ENCODE results near the gene CD6.

CD6 gene

DNA sequence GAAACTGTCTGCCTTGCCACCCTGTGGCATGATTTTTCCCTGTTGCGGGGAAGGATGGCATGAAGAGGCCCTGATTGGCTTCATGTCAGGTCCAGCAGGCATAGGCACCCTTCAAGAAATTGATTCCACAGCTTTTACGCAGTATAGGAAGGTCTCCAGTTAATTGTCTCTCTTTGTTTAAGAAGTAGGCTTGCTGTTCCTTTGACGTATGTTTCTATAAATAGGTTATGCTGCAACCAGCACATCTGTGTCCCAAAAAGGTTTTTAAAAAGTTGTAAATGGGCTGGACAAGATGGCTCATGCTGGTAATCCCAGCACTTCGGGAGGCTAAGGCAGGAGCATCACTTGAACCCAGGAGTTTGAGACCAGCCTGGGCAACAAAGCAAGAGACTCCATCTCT lies 62.6 kb downstream of the CD6 start:
- DNase-seq = no peak

DNA sequence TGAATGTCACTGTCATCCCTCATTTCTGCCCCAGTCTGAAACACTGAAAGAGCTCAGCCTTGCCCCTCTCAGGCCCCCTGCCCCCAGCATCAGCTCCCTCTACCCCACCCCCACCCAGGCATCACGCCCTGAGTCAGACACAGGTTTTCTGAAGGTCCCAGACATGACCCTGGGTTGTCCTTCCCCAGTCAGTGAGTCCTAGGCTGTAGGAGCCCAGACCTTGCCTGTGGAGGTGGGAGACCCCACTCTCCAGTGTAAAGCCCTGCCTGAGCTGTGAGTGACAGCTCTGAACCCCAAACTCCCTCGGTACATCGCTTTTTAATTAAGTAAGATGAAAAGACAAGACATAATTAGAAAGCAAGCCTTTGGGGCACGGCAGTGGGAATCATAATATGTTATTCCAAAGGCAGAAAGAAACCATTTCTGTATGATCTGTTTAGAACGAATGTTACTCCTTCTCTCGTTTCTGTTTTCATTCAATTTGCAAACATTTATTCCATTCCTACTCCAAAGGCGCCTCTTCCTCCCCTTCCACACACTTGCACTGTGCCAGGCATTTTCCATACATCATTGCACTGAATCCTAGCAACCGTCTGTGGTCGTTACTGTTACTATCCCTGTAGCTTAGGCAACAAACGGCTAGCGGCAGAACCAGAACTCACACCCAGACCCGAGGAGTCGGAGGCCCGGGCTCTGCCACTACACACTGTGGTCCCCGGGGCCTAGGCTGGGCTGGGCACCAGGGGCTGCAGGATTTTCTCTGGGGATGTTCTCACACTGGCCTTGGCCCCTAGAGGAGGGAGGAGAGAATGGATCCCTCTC lies 63.4 kb downstream of the CD6 start:
- no peak for DNase-seq

DNA sequence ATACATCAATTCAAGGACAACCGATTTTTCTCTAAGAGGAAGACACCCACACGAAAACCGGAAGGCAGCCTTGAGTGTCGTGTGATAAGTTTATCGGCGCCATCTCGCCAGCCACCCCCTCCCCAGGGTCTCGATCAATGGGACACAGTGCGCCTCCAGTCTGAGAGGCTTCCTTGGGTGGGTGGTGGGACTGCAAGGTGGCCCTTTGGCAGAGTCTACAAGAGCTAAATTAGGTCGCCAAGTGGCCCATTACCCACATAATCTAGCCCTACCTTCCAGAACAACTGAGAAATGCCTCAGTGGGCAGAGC lies 64.0 kb downstream of the CD6 start:
- DNase-seq = no peak

DNA sequence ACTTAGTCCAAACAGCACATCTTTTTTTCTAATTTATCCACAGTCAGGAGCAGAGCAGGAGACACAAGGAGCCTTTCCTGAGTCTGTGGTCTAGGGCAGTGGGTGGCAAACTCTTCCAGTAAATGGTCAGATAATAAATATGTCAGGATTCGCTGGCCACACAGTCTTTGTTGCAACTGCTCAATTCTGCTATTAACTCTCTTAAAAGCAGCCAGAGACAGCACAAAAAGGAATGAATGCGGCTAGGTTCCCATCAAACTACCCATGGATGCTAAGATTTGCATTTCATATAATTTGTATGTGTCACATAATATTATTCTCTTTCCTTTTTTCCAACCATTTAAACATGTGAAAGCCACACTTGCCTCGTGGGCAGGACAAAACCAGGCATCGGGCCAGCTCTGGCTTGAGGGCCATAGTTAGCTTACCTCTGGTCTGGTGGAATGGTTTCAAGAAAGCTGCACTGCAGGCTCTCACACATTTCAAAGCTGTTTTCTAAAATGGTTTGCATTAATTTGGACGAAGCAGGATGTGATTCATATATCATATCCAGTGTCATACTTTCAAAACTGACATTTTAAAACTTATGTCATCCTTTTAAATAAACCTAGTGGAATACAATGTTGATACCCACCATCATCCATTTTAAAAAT lies 66.1 kb downstream of the CD6 start:
- no peak for DNase-seq

DNA sequence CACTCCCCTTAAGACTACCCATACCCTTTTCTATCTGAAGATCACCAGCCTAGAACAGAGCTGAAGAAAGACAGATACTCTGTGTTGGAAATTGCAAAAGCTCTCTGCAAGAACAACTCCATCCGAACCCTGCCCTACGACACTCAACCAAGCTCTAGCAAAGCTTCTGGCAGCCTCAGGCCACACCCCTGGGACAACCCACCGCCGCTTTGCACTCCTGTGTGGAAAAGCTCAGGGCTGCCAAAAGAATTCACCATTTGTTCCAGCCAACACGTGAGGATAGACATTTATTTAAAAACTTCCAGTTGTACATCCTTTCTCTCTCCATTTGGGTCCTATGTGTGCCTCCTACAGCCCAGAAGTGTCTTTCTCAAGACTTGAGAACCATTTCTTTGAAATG lies 68.4 kb downstream of the CD6 start:
- DNase-seq = no peak

DNA sequence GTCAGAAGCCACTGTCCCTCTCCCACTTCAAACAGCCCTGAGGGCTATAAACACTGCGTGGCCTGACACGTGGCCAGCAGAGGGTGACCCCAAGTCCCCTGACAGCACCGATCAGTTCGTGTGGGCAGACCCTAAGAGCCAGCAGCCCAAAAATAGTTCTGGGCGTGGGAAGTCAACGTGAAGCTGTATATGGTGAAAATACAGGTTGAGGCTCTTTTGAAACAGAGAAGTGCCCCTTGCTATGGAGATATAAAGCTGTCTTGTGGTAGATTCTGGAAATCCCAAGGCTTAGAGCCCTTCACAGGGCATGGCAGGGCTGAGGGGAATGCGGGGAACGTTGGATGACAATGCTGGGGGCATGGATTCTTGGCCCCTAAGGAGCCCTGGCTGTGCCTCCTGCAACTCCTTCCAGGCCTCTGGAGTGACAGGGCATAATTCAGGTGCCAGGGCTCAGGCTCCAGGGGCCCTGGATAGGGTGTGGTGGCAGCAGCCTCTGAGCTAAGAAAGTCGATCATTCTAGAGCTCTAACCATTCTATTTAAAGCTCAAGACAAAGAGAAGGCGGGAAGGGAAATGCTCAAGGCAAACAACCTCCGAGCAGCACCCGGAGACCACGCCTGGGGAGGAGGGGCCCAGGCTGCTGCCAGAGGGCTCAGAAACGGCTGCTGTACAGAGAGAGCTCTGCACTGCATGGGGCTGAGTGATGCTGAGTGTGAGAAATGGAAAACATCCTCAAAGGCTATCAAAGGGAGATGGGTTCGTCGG lies 70.5 kb downstream of the CD6 start:
- peak; percentile 85 to 94 for DNase-seq

DNA sequence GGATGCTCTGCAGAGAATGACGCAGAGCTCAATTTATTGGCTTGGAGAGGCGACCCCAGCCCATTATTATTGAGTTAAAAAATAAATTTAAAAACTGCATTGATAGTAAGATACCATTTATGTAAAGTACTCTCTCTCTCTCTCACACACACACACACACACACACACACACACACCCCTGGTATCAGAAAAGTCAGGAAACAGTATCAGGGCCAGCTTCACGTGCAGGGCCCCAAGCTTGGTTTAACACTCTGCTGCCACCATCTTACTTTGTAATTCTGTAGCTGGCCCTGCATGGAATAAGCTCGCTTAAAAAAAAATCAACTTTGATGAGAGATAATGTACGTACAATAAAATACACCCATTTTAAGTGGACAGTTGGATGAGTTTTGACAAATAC lies 71.1 kb downstream of the CD6 start:
- DNase-seq = no peak

DNA sequence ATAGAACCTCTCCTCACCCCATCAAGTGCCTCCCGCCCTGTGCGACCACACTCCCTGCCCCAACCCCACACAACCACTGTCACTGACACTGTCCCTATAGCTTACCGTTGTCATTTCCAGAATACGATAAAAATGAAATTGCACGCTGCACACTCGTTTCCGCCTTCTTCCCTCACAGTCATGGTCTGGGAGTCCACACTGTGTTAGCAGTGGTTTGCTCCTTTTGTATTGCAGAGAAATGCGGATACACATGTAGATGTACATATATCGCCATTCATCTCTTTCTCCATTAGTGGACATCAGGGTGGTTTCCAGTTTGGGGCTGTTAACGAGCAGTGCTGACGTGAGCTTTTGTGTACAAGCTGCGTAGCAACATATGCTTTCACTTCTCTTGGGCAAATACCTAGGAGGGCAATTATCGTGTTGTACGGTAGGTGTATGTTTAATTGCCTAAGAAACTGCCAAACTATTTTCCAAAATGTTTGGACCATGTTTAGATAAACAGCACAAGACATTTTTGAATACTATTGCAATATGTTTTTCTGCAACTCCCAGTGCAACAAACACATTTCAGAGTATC lies 71.6 kb downstream of the CD6 start:
- DNase-seq = peak in 1 of 2 experiments; percentile 59

DNA sequence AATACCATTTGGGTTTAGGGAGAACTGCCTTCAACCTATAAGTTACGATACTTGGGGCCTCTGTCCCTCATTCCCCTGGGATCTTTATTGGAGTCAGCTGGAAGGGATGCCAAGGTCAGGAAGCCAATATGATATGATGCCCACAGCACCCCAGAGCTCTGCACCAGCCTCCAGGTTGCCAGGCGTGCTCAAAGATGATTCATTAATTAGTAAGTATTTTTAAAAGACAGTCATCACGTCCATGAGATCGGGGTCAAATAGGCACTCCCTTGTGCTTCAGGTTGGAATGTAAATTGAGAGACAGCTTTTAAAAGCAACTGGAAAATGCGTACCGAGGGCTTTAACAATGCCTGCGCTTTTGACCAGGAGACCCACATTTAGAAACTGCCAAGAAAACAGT lies 73.8 kb downstream of the CD6 start:
- DNase-seq = no peak

DNA sequence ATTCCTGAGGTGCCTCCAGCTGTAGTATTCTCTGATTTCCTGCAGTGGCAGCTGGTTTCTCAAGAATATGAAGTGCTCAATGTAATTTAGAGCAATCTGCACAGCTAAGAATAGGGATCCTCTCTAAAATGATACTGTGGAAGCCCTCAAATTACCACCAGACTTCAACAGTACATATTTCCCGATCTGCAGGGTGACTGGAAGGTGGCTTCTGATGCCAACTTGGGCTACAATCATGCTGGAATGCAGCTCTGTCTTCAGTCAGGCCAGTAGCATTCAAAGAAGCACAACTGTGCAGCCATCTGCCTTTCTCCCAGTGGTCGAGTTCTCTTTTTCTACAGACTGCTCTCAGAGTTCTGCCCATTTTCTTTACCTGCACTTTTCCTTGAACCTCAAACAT lies 75.4 kb downstream of the CD6 start:
- no peak for DNase-seq

DNA sequence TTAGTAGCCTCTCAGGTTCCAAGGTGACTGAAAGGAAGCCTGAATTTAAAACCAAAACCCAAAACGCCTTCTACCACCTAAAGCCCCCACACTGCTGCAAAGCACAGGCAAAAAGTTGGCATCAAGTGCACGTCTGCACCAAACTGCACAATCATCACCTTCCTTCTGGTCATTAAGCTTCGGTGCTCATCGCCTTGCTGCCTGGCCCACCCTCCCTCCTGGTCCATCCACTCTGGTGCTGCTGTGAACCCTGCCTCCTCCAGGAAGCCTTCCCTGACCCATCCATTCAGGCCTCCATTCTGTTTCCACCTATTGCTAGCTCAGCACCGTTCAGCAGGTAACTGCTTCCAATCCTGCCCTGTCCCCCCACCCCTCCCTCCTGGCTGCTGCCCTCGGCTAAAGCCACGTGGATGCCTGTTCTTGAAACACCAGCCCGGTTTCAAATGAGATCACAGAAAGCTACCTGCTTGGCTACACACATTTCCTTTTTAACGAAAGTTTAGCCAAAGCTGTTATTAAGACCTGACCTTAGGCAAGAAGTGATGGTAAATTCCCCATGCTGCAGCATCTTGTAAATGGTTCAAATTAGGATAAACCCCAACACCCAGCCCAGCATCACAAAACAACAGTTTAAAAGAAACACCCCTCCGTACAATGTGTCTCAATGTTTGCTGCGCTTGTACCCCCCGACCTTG lies 77.0 kb downstream of the CD6 start:
- no peak for DNase-seq

DNA sequence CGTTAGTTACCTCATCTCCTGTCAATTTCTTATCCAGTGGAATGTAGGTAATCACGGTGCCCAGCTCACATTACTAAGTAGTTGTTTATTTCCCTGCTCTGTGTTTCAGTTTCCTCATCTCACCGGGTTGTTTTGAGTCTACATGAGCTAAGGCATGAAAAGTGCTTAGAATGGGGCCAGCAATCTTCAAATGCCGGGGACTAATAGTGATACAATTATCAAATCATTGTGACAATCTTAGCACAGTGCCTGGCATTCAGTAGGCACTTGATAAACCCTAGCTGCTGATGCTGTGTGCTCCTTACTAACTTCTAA lies 77.5 kb downstream of the CD6 start:
- DNase-seq = no peak

DNA sequence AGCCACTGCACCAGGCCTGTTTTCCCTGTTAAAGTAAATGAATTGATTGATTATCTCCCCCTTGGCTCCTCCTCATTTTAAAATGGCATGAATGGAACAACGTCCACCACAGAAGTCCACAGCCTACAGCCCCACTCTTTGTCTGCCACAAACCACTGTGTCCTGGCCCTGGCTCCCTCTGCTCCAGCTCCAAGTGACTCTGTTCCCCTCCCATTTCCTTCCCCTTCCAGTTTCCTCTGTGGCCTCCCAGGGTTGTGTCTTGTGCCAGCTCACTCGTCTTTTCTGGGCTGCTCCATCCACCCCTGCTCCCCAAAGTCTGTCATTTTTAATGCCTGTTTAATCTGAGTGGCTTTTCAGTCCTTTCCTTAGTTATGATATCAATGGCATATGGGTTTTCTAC lies 78.4 kb downstream of the CD6 start:
- DNase-seq = no peak

DNA sequence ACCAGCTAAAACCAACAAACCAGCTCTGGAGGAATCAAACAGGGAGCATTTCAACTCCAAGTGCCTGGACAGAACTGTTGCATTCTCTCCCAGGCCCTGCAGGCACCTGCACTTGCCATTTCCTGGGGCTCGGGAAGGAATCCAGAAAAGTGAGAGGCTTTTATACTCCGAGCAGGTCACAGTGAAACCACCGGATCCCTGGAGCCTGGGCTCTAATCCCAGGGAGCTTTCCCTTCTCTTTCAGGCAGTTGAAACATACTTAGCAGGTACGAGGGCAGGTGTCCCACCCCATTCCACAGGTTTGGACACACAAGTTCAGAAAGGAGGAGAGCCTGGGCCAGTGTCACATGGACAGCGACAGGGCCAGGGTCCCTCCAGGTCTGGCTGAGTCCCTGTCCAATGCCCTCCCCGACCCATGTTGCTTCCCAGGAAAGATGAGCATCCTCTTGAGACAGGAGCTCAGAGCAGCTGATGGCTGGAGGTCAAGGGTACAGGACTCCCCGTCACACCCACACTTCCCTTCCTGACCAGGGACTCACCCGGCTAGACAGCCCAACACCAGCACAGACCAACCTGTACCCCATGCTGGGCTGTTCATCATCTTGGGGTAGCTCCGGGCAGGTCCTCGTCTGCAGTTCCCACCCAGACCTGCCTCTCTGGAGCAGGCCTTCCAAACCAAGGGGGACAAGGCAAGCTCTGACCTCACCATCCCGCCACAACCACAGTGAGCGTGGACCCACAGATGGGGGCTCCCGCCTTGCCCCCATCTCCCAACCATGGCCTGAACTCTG lies 80.9 kb downstream of the CD6 start:
- no peak for DNase-seq

DNA sequence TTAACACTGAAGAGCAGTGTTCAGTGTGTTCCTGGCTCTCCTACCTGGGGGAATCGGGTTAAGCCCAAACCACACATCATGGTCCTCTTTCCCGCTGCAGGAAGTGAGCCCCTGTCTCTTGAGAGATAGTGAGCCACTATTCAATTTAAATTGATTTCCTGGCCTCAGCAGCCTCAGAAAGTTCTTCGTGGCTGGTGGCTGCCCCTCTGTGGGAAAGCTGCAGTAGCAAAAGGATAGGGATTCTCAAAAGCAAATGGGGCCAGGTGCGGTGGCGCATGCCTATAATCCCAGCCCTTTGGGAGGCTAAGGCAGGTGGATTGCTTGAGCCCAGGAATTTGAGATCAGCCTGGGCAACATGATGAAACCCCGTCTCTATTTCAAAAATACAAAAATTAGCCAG lies 81.7 kb downstream of the CD6 start:
- no peak for DNase-seq

DNA sequence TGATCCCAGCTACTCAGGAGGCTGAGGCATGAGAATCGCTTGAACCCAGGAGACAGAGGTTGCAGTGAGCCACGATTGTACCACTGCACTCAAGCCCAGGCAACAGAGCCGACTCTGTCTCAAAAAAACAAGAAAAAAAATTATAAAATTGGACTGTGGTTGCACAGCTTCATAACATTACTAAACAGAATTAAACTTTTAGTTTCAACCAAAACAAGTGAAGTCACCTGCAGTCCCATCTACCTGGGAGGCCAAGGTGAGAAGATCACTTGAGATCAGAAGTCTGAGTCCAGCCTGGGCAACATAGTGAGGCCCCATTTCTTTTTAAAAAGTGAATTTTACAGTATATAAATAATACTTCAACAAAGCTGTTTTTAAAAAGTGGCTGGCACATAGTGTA lies 83.0 kb downstream of the CD6 start:
- no peak for DNase-seq

DNA sequence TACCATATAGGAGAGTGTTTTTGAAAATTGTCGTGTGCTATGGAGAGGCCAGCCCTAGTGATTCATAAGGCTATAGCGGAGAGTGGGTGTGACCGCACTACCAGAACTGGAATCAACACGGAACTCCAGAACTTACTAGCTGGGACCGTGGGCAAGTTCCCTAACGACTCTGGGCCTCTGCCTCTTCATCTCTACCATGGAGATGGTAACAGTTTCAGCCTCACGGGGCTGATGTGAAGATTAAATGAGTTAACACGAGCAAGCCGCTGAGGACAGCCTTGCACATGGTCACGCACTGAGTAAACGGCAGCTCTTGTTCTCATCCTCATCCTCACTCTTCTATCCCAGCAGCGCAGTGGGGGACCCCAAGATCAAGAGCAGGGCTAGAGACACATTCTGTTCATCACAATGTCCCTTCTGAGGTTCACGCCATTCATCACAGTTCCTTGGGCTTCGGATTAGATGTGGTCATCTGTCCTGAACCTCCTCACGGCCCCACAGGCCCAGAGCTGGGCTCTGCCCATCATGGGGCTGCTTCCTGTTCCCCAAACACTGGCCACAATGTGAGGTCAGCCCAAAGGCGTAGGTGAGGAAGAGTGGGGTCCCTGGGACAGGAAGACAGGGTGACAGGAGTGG lies 83.6 kb downstream of the CD6 start:
- no peak for DNase-seq

DNA sequence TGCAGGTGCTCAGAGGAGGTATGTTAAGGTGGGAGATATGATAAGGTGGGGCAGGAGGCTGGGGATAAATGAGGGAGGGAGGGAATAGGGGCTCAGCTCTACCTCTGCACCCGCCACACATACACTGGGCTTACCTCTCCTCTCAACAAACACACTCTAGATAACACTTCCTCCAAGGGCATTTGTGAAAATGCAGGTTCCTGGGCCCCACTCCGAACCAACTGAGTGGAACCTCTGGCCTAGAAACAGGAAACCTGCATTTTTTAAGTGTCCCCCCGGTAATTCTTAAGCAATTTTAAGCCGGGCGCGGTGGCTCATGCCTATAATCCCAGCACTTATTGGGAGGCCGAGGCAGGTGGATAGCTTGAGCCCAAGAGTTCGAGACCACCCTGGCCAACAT lies 84.3 kb downstream of the CD6 start:
- DNase-seq = no peak

DNA sequence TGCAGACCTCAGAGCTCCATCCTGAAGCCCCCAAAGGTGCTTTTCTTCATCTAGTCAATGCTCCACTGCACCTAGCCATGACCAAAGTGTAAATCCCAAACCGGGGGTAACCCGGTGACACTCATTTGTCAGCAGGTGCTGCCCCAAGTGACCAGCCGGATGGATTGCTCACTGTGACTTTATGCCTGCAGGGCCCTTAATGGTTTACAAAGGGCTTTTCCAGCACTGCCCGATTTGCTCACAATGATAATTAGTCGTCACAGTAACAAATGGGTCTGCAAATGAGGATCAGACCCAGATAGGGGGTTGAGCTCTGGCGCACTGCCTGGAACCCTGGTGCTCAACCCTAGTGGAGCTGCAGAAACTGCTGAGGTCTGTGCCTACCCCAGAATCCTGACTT lies 85.1 kb downstream of the CD6 start:
- DNase-seq = no peak

DNA sequence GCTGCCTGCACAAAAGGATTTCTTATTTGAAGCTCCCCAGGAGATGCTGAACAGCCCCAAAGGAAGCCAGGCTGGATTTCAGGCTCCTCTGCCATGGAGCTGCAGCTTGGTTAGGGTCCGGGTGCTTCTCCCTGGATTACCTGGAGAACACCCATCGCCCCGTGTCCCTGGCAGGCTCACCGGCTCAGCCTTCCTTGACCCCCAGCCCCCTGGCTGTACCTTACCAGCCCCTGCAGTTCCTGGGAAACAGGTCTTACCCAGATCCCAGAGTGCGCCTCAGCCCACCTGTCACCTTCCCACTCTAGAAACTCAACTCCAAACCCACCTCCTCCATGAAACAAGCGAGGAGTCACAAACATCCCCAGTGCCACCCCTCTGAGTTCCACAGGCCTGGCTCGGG lies 85.5 kb downstream of the CD6 start:
- DNase-seq = no peak

DNA sequence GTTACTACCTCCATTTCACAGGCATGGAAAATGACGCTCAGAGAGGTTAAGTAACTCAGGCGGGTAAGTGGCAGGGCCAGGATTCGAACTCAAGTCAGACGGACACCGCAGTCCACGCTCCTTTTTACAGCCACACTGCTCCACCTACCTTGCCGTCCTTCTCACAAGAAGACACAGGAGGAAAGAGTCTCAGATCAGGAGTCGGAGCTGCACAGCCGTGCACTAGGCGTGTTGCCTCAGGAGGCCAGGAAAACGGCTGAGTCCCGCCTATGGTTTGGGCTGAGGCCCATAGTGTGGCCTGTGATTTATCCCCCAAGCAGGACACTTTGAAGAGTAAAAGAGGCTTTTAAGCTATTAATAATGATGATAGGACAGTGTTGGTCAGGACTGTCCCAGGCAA lies 86.1 kb downstream of the CD6 start:
- no peak for DNase-seq

Data from NCI-H187 (cell line).